Measurements from ENCODE around the gene COL9A3. TPM values are rescaled to one million over a fixed set of nuclear protein-coding genes. Genes with fewer than 3 reads are reported as not detected.

The COL9A3 gene
- total RNA-seq, 2 donors from 2014 or later, result not detected

GRCh38 chr20:62823688-62824475, 7.0 kb downstream of the COL9A3 start:
- H3K4me1 Mint-ChIP-seq, result peaks cover 4% of the 10 kb centered on the region
- ATAC-seq (no peak), DNase-seq (no peak)
- H3K27me3 Mint-ChIP-seq, result no peaks in the 10 kb centered on the region
- no peak overlapping the region for H3K4me3 Mint-ChIP-seq
- H3K27ac Mint-ChIP-seq, result no peak overlapping the region
- no peaks in the 10 kb centered on the region for H3K36me3 Mint-ChIP-seq (ENCODE audit: low read depth)
- no peaks in the 10 kb centered on the region for H3K9me3 ChIP-seq (ENCODE audit: control insufficient read depth, low read length, poor library complexity, severe bottlenecking)

- ATAC-seq (peak; percentile 80), DNase-seq (peak; percentile 25 to 59 (median 43))
- H3K4me3 Mint-ChIP-seq, result no peak overlapping the region
- peaks cover 4% of the 10 kb centered on the region for H3K4me1 Mint-ChIP-seq
- H3K27me3 Mint-ChIP-seq, result no peaks in the 10 kb centered on the region
- no peaks in the 10 kb centered on the region for H3K9me3 ChIP-seq (ENCODE audit: control insufficient read depth, low read length, poor library complexity, severe bottlenecking)
- H3K27ac Mint-ChIP-seq, result no peak overlapping the region
- no peaks in the 10 kb centered on the region for H3K36me3 Mint-ChIP-seq (ENCODE audit: low read depth)
These were observed 7.9 kb downstream of the COL9A3 start for GRCh38 chr20:62824476-62825332.

- Mint-ChIP-seq H3K27me3 (no peaks in the 10 kb centered on the region), H3K4me1 (peaks cover 4% of the 10 kb centered on the region), H3K27ac (no peak overlapping the region), H3K4me3 (no peak overlapping the region), H3K36me3 (ENCODE audit: low read depth) (no peaks in the 10 kb centered on the region)
- no peak for ATAC-seq
- H3K9me3 ChIP-seq (ENCODE audit: control insufficient read depth, low read length, poor library complexity, severe bottlenecking), result no peaks in the 10 kb centered on the region
- DNase-seq, result no peak
These were observed 8.6 kb downstream of the COL9A3 start for GRCh38 chr20:62825333-62825985.

GRCh38 chr20:62825986-62826645, 9.3 kb downstream of the COL9A3 start:
- H3K9me3 ChIP-seq (ENCODE audit: control insufficient read depth, low read length, poor library complexity, severe bottlenecking), result no peaks in the 10 kb centered on the region
- no peak overlapping the region for H3K27ac Mint-ChIP-seq
- no peaks in the 10 kb centered on the region for H3K27me3 Mint-ChIP-seq
- H3K4me1 Mint-ChIP-seq, result peaks cover 4% of the 10 kb centered on the region
- no peak for ATAC-seq
- H3K36me3 Mint-ChIP-seq (ENCODE audit: low read depth), result no peaks in the 10 kb centered on the region
- H3K4me3 Mint-ChIP-seq, result no peak overlapping the region
- no peak for DNase-seq

GRCh38 chr20:62826646-62827310, 9.9 kb downstream of the COL9A3 start:
- H3K27me3 Mint-ChIP-seq, result no peaks in the 10 kb centered on the region
- H3K4me3 Mint-ChIP-seq, result no peak overlapping the region
- H3K27ac Mint-ChIP-seq, result no peak overlapping the region
- ATAC-seq (no peak), DNase-seq (no peak)
- H3K36me3 Mint-ChIP-seq (ENCODE audit: low read depth), result no peaks in the 10 kb centered on the region
- peaks cover 4% of the 10 kb centered on the region for H3K4me1 Mint-ChIP-seq
- no peaks in the 10 kb centered on the region for H3K9me3 ChIP-seq (ENCODE audit: control insufficient read depth, low read length, poor library complexity, severe bottlenecking)

GRCh38 chr20:62827311-62828038, 10.6 kb downstream of the COL9A3 start:
- peaks cover 6% of the 10 kb centered on the region for H3K4me1 Mint-ChIP-seq
- H3K4me3 Mint-ChIP-seq, result no peak overlapping the region
- no peaks in the 10 kb centered on the region for H3K36me3 Mint-ChIP-seq (ENCODE audit: low read depth)
- DNase-seq (no peak), ATAC-seq (no peak)
- no peaks in the 10 kb centered on the region for H3K27me3 Mint-ChIP-seq
- H3K9me3 ChIP-seq (ENCODE audit: control insufficient read depth, low read length, poor library complexity, severe bottlenecking), result no peaks in the 10 kb centered on the region
- H3K27ac Mint-ChIP-seq, result no peak overlapping the region

GRCh38 chr20:62828051-62828450, 11.2 kb downstream of the COL9A3 start:
- Mint-ChIP-seq H3K36me3 (ENCODE audit: low read depth) (no peaks in the 10 kb centered on the region), H3K4me1 (peaks cover 2% of the 10 kb centered on the region), H3K27me3 (no peaks in the 10 kb centered on the region), H3K4me3 (no peak overlapping the region), H3K27ac (no peak overlapping the region)
- no peak for ATAC-seq
- no peaks in the 10 kb centered on the region for H3K9me3 ChIP-seq (ENCODE audit: control insufficient read depth, low read length, poor library complexity, severe bottlenecking)
- no peak for DNase-seq

- no peak for ATAC-seq
- no peaks in the 10 kb centered on the region for H3K36me3 Mint-ChIP-seq (ENCODE audit: low read depth)
- peaks cover 2% of the 10 kb centered on the region for H3K4me1 Mint-ChIP-seq
- H3K27me3 Mint-ChIP-seq, result no peaks in the 10 kb centered on the region
- no peak for DNase-seq
- H3K27ac Mint-ChIP-seq, result no peak overlapping the region
- H3K9me3 ChIP-seq (ENCODE audit: control insufficient read depth, low read length, poor library complexity, severe bottlenecking), result no peaks in the 10 kb centered on the region
- no peak overlapping the region for H3K4me3 Mint-ChIP-seq
These were observed 11.8 kb downstream of the COL9A3 start for GRCh38 chr20:62828511-62829230.

- ATAC-seq (no peak), DNase-seq (no peak)
- Mint-ChIP-seq H3K36me3 (ENCODE audit: low read depth) (no peaks in the 10 kb centered on the region), H3K27me3 (no peaks in the 10 kb centered on the region), H3K4me3 (no peak overlapping the region), H3K27ac (no peak overlapping the region), H3K4me1 (peaks cover 2% of the 10 kb centered on the region)
- H3K9me3 ChIP-seq (ENCODE audit: control insufficient read depth, low read length, poor library complexity, severe bottlenecking), result no peaks in the 10 kb centered on the region
These were observed 12.7 kb downstream of the COL9A3 start for GRCh38 chr20:62829231-62830230.

GRCh38 chr20:62830251-62830650, 13.4 kb downstream of the COL9A3 start:
- ATAC-seq (no peak), DNase-seq (no peak)
- peaks cover 5% of the 10 kb centered on the region for H3K27me3 Mint-ChIP-seq
- no peak overlapping the region for H3K27ac Mint-ChIP-seq
- H3K4me3 Mint-ChIP-seq, result no peak overlapping the region
- H3K36me3 Mint-ChIP-seq (ENCODE audit: low read depth), result no peaks in the 10 kb centered on the region
- H3K9me3 ChIP-seq (ENCODE audit: control insufficient read depth, low read length, poor library complexity, severe bottlenecking), result no peaks in the 10 kb centered on the region
- H3K4me1 Mint-ChIP-seq, result peaks cover 2% of the 10 kb centered on the region

GRCh38 chr20:62830821-62831220, 14.0 kb downstream of the COL9A3 start:
- H3K9me3 ChIP-seq (ENCODE audit: control insufficient read depth, low read length, poor library complexity, severe bottlenecking), result no peaks in the 10 kb centered on the region
- H3K27ac Mint-ChIP-seq, result no peak overlapping the region
- H3K36me3 Mint-ChIP-seq (ENCODE audit: low read depth), result peaks cover 2% of the 10 kb centered on the region
- no peak overlapping the region for H3K4me3 Mint-ChIP-seq
- H3K4me1 Mint-ChIP-seq, result peaks cover 4% of the 10 kb centered on the region
- DNase-seq, result no peak
- no peak for ATAC-seq
- H3K27me3 Mint-ChIP-seq, result peaks cover 8% of the 10 kb centered on the region
